GM13977 (cell line): ENCODE results near the gene SLC9A1.
A peak's percentile ranks its signal among the peaks of the same experiment; 100 is the strongest.

Experiments
- DNase-seq: peaks from one replicate; pipeline ENCODE4 v3.0.0; 2012; ENCODE audit warnings: low spot score
- CTCF ChIP-seq: IDR thresholded peaks from 2 replicates; pipeline ENCODE4 v1.5.1; 2012; ENCODE audit warnings: mild to moderate bottlenecking, control low read depth; ENCODE audit not compliant: insufficient read depth; ENCODE audit errors: extremely low read depth, missing control alignments
- in situ Hi-C: fragments of 300-500 bp; cut with MboI; formaldehyde crosslinking; loops from one replicate; pipeline ENCODE4 v1.12.0; 2022; ENCODE audit warnings: low sequenced_read_pairs, low pct_unique_long_range_greater_than_20kb, mixed read lengths, inconsistent platforms; ENCODE audit not compliant: unreplicated experiment

Gene SLC9A1

DNA sequence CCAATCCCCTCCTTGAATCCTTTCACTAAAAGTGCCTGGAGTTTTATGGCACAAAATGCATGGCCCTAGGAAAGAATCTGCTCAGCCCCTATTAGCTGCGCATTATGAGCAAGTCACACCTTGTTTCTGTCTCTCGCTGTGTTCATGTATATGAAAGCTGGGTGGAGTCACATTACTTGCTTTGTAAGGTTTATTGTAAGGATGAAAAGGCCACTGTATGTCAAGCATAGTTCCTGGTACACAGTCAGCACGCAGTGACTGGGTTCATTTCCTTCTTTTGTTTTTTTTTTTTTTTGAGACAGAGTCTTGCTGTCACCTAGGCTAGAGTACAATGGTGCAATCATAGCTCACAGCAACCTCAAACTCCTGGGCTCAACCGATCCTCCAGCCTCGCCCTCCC lies 6.7 kb upstream of the SLC9A1 start:
- no peak for TF ChIP-seq CTCF
- in situ Hi-C loops = no loop called here
- peak; percentile 57 for DNase-seq

- in situ Hi-C loops = no loop called here
- TF ChIP-seq CTCF = no peak
- DNase-seq = no peak
Measured at GRCh38 chr1:27157194-27157593, 2.3 kb upstream of the SLC9A1 start.

GRCh38 chr1:27154469-27154990 lies 395 bp downstream of the SLC9A1 start:
- TF ChIP-seq CTCF = no peak
- in situ Hi-C loops = no loop called here
- DNase-seq = no peak

GRCh38 chr1:27153927-27154358 lies 982 bp downstream of the SLC9A1 start:
- TF ChIP-seq CTCF = no peak
- DNase-seq = no peak
- in situ Hi-C loops = no loop called here

- in situ Hi-C loops = no loop called here
- no peak for DNase-seq
- no peak for TF ChIP-seq CTCF
Measured at GRCh38 chr1:27153549-27153886, 1.4 kb downstream of the SLC9A1 start.

GRCh38 chr1:27152829-27153548 lies 1.9 kb downstream of the SLC9A1 start:
- TF ChIP-seq CTCF = no peak
- in situ Hi-C loops = no loop called here
- no peak for DNase-seq
